Measurements from ENCODE around the gene LMNA. TPM values are rescaled to one million over a fixed set of nuclear protein-coding genes. Genes with fewer than 3 reads are reported as not detected.
"Not testable (repeated sequence)": the region's sequence is repeated elsewhere in the genome, so short reads cannot be mapped to it uniquely, and the experiment has no call there.

Gene LMNA
- total RNA-seq, 1 donor from 2014 or later = 235 TPM

- intact Hi-C loops (cut with DNase I) = no loop called here
- no peak for DNase-seq
- Histone ChIP-seq H3K27ac (no peak overlapping the region), H3K4me3 (no peak overlapping the region), H3K4me1 (peaks cover 6% of the 10 kb centered on the region), H3K9me3 (no peaks in the 10 kb centered on the region), H3K36me3 (no peaks in the 10 kb centered on the region), H3K27me3 (no peaks in the 10 kb centered on the region)
- TF ChIP-seq CTCF (IDR thresholded peaks at IDR 0.05) = no peak
- ATAC-seq = no peak
Measured at GRCh38 chr1:156167536-156167935, 53.0 kb downstream of the LMNA start.

DNA sequence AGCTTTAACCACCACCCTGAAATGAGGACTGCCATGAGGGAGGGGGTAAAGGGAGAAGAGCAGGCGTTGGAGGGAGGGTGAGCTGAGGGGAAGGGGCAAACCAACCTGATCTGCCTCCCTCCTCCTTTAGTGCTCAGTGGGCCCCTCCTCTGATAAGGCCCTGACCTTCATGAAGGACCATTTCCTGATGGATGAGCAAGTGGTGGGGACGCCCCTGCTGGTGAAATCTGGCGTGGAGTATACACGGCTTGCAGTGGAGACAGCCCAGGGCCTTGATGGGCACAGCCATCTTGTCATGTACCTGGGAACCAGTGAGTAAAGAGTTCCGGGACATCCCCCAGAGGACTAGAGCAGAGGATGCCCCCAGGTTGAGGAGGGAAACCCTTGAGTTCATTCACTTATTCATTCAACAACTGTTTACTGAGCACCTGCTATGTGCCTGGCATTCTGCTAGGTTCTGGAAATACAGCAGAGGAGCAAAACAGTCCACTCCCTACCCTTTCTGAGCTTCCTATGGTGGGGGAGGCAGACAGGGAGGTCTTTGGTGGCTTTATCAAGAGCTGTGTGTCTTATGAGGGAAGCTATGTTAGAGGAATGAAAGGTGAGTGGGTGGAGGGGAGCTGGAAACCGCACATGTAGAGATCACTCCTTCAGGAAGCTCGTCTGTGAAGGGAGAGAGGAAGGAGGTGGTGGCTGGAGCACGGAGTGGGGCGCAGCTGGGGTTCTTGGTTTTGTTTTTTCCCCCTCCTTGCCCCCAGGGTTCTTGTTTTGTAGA, 58.4 kb downstream of the LMNA start:
- ATAC-seq = no peak
- Histone ChIP-seq H3K4me1 (no peaks in the 10 kb centered on the region), H3K27ac (no peak overlapping the region), H3K36me3 (peaks cover 5% of the 10 kb centered on the region), H3K27me3 (no peaks in the 10 kb centered on the region), H3K9me3 (no peaks in the 10 kb centered on the region), H3K4me3 (no peak overlapping the region)
- no peak for DNase-seq
- intact Hi-C loops (cut with DNase I) = no loop called here
- no peak for TF ChIP-seq CTCF (IDR thresholded peaks at IDR 0.05)

- no peak overlapping the region for H3K4me3 ChIP-seq
- H3K4me1 ChIP-seq = no peaks in the 10 kb centered on the region
- H3K9me3 ChIP-seq = no peaks in the 10 kb centered on the region
- TF ChIP-seq CTCF (IDR thresholded peaks at IDR 0.05) = no peak
- peak; percentile 57 for DNase-seq
- no peak for ATAC-seq
- no peak overlapping the region for H3K27ac ChIP-seq
- intact Hi-C loops (cut with DNase I) = no loop called here
- no peaks in the 10 kb centered on the region for H3K27me3 ChIP-seq
- peaks cover 5% of the 10 kb centered on the region for H3K36me3 ChIP-seq
Measured at GRCh38 chr1:156176610-156177210, 62.2 kb downstream of the LMNA start.

GRCh38 chr1:156177919-156178654, 63.6 kb downstream of the LMNA start:
- no peak for TF ChIP-seq CTCF (IDR thresholded peaks at IDR 0.05)
- H3K4me3 ChIP-seq = no peak overlapping the region
- peaks cover 5% of the 10 kb centered on the region for H3K36me3 ChIP-seq
- intact Hi-C loops (cut with DNase I) = no loop called here
- no peaks in the 10 kb centered on the region for H3K4me1 ChIP-seq
- no peaks in the 10 kb centered on the region for H3K27me3 ChIP-seq
- no peaks in the 10 kb centered on the region for H3K9me3 ChIP-seq
- peak; percentile 44 for DNase-seq
- no peak overlapping the region for H3K27ac ChIP-seq
- ATAC-seq = no peak

- intact Hi-C loops (cut with DNase I) = no loop called here
- Histone ChIP-seq H3K4me1 (no peaks in the 10 kb centered on the region), H3K36me3 (no peaks in the 10 kb centered on the region)
Measured at GRCh38 chr1:156180471-156180870, 66.0 kb downstream of the LMNA start.

GRCh38 chr1:156181391-156181924, 66.9 kb downstream of the LMNA start:
- H3K9me3 ChIP-seq; ATAC-seq; H3K36me3 ChIP-seq; intact Hi-C loops (cut with DNase I); H3K4me1 ChIP-seq; H3K27me3 ChIP-seq; H3K4me3 ChIP-seq: not testable (repeated sequence)
- peak; percentile 70 for DNase-seq
- peak overlapping the region; percentile 5 for H3K27ac ChIP-seq

More at GRCh38 chr1:156180471-156180870, 66.0 kb downstream of the LMNA start:
- Histone ChIP-seq H3K27me3 (no peaks in the 10 kb centered on the region), H3K9me3 (no peaks in the 10 kb centered on the region), H3K4me3 (no peak overlapping the region), H3K27ac (no peak overlapping the region)
- no peak for DNase-seq
- ATAC-seq = no peak
- TF ChIP-seq CTCF (IDR thresholded peaks at IDR 0.05) = no peak

GRCh38 chr1:156182010-156182779, 67.7 kb downstream of the LMNA start:
- H3K4me3 ChIP-seq, H3K27ac ChIP-seq, DNase-seq: not testable (repeated sequence)

More at GRCh38 chr1:156182010-156182779, 67.7 kb downstream of the LMNA start:
- H3K4me1 ChIP-seq; H3K36me3 ChIP-seq; intact Hi-C loops (cut with DNase I); H3K27me3 ChIP-seq; H3K9me3 ChIP-seq: not testable (repeated sequence)
- ATAC-seq = peak; percentile 27
